Endothelial cell of umbilical vein (primary cell): ENCODE measurements around the gene RLN3. TPM values are rescaled to one million over a fixed set of nuclear protein-coding genes. Genes with fewer than 3 reads are reported as not detected.
"Not testable (repeated sequence)": the region's sequence is repeated elsewhere in the genome, so short reads cannot be mapped to it uniquely, and the experiment has no call there.

Experiments
- BruUV-seq: library from RNA; stranded (reverse); fragments of 400-500 nt; replicated peaks from 2 replicates; lab custom pipeline; 2021; lab: Mats Ljungman, UMichigan
- CTCF ChIA-PET: fragments of 300-600, 350-600 bp; sonication (Branson Sonifier 250); formaldehyde crosslinking; loops from one replicate; lab custom pipeline; 2021; ENCODE audit warnings: antibody characterized with exemption, inconsistent platforms; lab: Charles Lee
- POLR2A ChIA-PET: fragments of 300-600, 350-600 bp; sonication (Branson Sonifier 250); formaldehyde crosslinking; loops from one replicate; lab custom pipeline; 2021; ENCODE audit warnings: antibody characterized with exemption, inconsistent platforms; lab: Charles Lee
- DNase-seq: peaks from one replicate; pipeline ENCODE4 v3.0.0-alpha.2; 2011; ENCODE audit warnings: low read depth, low spot score
- FAIRE-seq: peaks from 2 replicates; lab custom pipeline; 2011; peaks lifted over from hg19 to GRCh38; lab: Jason Lieb, UNC
- H2AFZ ChIP-seq: 2 replicates; pipeline ENCODE4 v1.6.0; 2012; ENCODE audit warnings: low read depth, low read length, control low read depth, inconsistent platforms
- H3K27ac ChIP-seq: 2 replicates; pipeline ENCODE4 v1.5.1; 2011; ENCODE audit warnings: low read depth, mild to moderate bottlenecking, control low read depth, low read length, moderate library complexity; ENCODE audit not compliant: insufficient read depth
- H3K27me3 ChIP-seq, 2 experiments: 2 replicates each; pipeline versions ENCODE4 v1.6.0 to v1.6.1; 2011; ENCODE audit warnings: low read length in 2 of 2, mixed read lengths in 1 of 2; ENCODE audit not compliant: control insufficient read depth in 2 of 2, insufficient read depth in 2 of 2
- H3K36me3 ChIP-seq, 2 experiments: 2 replicates in 1 of 2; 3 replicates in 1 of 2; pipeline ENCODE4 v1.5.1; 2011; ENCODE audit warnings: low read length in 2 of 2, mild to moderate bottlenecking in 1 of 2, moderate library complexity in 1 of 2; ENCODE audit not compliant: control insufficient read depth in 2 of 2, insufficient read depth in 2 of 2; ENCODE audit errors: extremely low read depth in 1 of 2
- H3K4me1 ChIP-seq: 3 replicates; pipeline ENCODE4 v1.5.1; 2011; ENCODE audit warnings: mild to moderate bottlenecking, low read length; ENCODE audit not compliant: control insufficient read depth, insufficient read depth; ENCODE audit errors: extremely low read depth
- H3K4me2 ChIP-seq: 2 replicates; pipeline ENCODE4 v1.6.1; 2011; ENCODE audit warnings: low read length, control low read depth, mixed read lengths; ENCODE audit not compliant: insufficient read depth
- H3K4me3 ChIP-seq, 3 experiments: fragments of 200-600 bp in 1 of 3; sonication (generic), shearing (Covaris generic) in 1 of 3; replicated peaks in 1 of 3; 2 replicates each; pipeline ENCODE4 v1.5.1; 2011 to 2016; ENCODE audit warnings: control low read depth in 3 of 3, low read length in 3 of 3, mild to moderate bottlenecking in 2 of 3, inconsistent platforms in 1 of 3, low read depth in 1 of 3, moderate library complexity in 1 of 3; ENCODE audit not compliant: insufficient read depth in 1 of 3
- H3K79me2 ChIP-seq: 2 replicates; pipeline ENCODE4 v1.6.0; 2012; ENCODE audit warnings: low read length, inconsistent platforms; ENCODE audit not compliant: control insufficient read depth, insufficient read depth
- H3K9ac ChIP-seq: replicated peaks from 2 replicates; pipeline ENCODE3; 2011; ENCODE audit warnings: low read length, control low read depth; ENCODE audit not compliant: insufficient read depth; ENCODE audit errors: extremely low read depth
- H3K9me1 ChIP-seq: replicated peaks from 3 replicates; pipeline ENCODE4 v1.6.0; 2011; ENCODE audit warnings: mild to moderate bottlenecking, low read length; ENCODE audit not compliant: control insufficient read depth, insufficient read depth; ENCODE audit errors: extremely low read depth
- H3K9me3 ChIP-seq: replicated peaks from 2 replicates; pipeline ENCODE4 v1.5.1; 2012; ENCODE audit warnings: low read length, inconsistent platforms; ENCODE audit not compliant: control insufficient read depth, insufficient read depth
- H4K20me1 ChIP-seq: replicated peaks from 2 replicates; pipeline ENCODE3; 2011; ENCODE audit warnings: mild to moderate bottlenecking, low read length; ENCODE audit not compliant: control insufficient read depth, insufficient read depth; ENCODE audit errors: extremely low read depth
- FOS ChIP-seq: IDR thresholded peaks from 2 replicates; pipeline ENCODE4 v1.6.1; 2011; ENCODE audit warnings: mild to moderate bottlenecking, low read length, moderate library complexity, borderline replicate concordance; ENCODE audit not compliant: insufficient read depth
- GATA2 ChIP-seq: IDR thresholded peaks from 2 replicates; pipeline ENCODE4 v1.7.0; 2011; ENCODE audit warnings: low read depth, mild to moderate bottlenecking, moderate library complexity, mixed read lengths, low read length; ENCODE audit not compliant: insufficient read length, insufficient read depth
- POLR2A ChIP-seq: IDR thresholded peaks from 2 replicates; pipeline ENCODE4 v1.6.1; 2012; ENCODE audit warnings: low read depth, mild to moderate bottlenecking, control low read depth, low read length
- dilution Hi-C: fragments of 300-500 bp; cut with MboI; formaldehyde crosslinking; loops from one replicate; pipeline ENCODE4 v1.15.0; 2019; ENCODE audit warnings: low sequenced_read_pairs; ENCODE audit not compliant: extremely low pct_ligation_motif_present
- intact Hi-C: fragments of 100-400 bp; cut with micrococcal nuclease; formaldehyde crosslinking; loops from one replicate; pipeline ENCODE4 v1.10.0; 2022
- polyA plus RNA-seq, 4 experiments: library from polyadenylated mRNA; depleted of rRNA in 3 of 4; stranded (reverse) in 3 of 4; unstranded in 1 of 4; fragments of >200 nt; gene quantifications; 2 replicates each; pipeline versions ENCODE4 v1.2.1 to v1.2.3, GENCODE V29; 2011 to 2012; ENCODE audit warnings: missing spikeins in 1 of 4
- total RNA-seq: library from RNA; stranded (reverse); gene quantifications from 2 replicates; pipeline ENCODE4 v1.2.3, GENCODE V29; 2021
- TF ChIP-seq, protein P1 (sequence below), 2 donors: IDR thresholded peaks; 1 replicate in 1 of 2; 2 replicates in 1 of 2; pipeline ENCODE4 v1.5.1; 2011; ENCODE audit warnings: low read length in 2 of 2, mild to moderate bottlenecking in 2 of 2, moderate library complexity in 2 of 2, control low read depth in 1 of 2, inconsistent platforms in 1 of 2, low read depth in 1 of 2; ENCODE audit not compliant: insufficient read depth in 1 of 2; ENCODE audit errors: extremely low read depth in 1 of 2

RLN3 gene
- total and polyA plus RNA-seq, 2 donors (not counting 3 experiments of a cell fraction or from before 2014, with no cell fraction given), result not detected

DNA sequence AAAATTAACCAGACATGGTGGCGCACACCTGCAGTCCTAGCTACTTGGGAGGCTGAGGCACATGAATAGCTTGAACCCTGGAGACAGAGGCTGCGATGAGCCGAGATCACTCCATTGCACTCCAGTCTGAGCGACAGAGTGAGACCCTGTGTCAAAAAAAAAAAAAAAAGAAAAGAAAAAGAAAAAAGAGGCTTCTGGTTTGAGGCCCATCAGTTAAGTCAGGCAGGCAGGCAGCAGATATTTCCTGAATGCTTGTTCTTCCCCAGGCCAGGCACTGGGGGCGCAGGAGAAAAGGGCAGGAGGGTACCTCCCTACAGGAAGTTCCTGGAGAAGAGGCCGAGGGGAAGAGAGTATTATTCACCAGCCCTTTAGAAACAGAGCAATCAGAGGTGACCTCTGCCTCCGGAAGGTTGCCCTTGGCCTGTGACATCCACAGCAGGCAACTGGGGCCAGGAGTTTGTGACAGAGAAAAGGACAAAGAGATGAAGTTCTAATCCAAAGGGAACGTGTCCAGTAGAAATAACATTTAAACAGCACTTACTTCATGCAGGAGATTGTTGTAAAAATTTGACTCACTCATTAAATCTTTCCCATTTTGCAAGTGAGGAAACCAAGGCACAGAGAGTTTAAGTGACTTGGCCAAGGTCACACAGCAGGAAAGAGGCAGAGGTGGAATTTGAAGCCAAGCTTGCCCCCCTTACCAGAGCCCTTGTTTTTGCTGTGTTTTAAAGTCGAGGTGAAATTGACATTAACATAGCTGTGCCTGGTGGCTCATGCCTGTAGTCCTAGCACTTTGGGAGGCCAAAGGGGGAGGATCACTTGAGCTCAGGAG is 4.3 kb upstream of the RLN3 start:
- Histone ChIP-seq H3K27ac (no peak overlapping the region), H4K20me1 (no peaks in the 10 kb centered on the region), H3K36me3 (no peaks in the 10 kb centered on the region), H3K9ac (no peak overlapping the region), H3K4me3 (no peak overlapping the region), H3K9me1 (no peaks in the 10 kb centered on the region), H3K79me2 (no peaks in the 10 kb centered on the region), H3K27me3 (peaks cover 0 to 5% of the 10 kb centered on the region in 2 experiments), H3K9me3 (no peaks in the 10 kb centered on the region), H3K4me1 (peaks cover 6% of the 10 kb centered on the region), H3K4me2 (no peak overlapping the region), H2AFZ (no peak overlapping the region)
- ChIA-PET POLR2A (no interaction called here), CTCF (interaction anchor here (0.6 to 2.7 kb wide), 9 partner anchors 8 to 118 kb away, joined by 3 to 25 read pairs (median 4); partner anchors contain the start of genes IL27RA and RFX1)
- dilution Hi-C loops (no loop called here), intact Hi-C loops (no loop called here)
- peak; percentile 83 for DNase-seq
- FAIRE-seq, result peak; percentile 92
- TF ChIP-seq, protein P1, sequence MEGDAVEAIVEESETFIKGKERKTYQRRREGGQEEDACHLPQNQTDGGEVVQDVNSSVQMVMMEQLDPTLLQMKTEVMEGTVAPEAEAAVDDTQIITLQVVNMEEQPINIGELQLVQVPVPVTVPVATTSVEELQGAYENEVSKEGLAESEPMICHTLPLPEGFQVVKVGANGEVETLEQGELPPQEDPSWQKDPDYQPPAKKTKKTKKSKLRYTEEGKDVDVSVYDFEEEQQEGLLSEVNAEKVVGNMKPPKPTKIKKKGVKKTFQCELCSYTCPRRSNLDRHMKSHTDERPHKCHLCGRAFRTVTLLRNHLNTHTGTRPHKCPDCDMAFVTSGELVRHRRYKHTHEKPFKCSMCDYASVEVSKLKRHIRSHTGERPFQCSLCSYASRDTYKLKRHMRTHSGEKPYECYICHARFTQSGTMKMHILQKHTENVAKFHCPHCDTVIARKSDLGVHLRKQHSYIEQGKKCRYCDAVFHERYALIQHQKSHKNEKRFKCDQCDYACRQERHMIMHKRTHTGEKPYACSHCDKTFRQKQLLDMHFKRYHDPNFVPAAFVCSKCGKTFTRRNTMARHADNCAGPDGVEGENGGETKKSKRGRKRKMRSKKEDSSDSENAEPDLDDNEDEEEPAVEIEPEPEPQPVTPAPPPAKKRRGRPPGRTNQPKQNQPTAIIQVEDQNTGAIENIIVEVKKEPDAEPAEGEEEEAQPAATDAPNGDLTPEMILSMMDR (IDR thresholded peaks at IDR 0.05; ENCODE audit: extremely low read depth in 1 of 2, insufficient read depth in 1 of 2, low read depth in 1 of 2, low read length in 2 of 2), result peak in 1 of 2 donors; percentile 48
- TF ChIP-seq FOS, result peak; percentile 52
- TF ChIP-seq POLR2A, result no peak
- TF ChIP-seq GATA2, result peak; percentile 83
- no TSS peak for BruUV-seq

DNA sequence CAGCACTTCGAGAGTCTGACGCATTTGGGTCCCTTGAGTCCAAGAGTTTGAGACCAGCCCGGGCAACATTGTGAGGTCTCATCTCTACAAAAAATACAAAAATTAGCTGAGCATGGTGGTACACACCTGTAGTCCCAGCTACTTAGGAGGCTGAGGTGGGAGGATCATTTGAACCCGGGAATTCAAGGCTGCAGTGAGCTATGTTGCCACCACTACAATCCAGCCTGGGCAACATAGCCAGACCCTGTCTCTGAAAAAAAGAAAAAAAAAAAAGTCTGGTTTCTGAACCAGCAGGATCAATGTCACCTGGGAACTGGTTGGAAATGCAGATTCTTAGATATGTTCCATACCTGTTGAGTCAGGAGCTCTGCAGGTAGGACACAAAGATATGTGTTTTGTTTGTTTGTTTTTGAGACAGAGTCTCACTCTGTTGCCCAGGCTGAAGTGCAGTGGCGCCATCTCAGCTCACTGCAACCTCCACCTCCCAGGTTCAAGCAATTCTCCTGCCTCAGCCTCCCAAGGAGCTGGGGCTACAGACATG is 1.2 kb upstream of the RLN3 start:
- H2AFZ ChIP-seq, H3K9ac ChIP-seq, H3K36me3 ChIP-seq, FAIRE-seq, H4K20me1 ChIP-seq, POLR2A ChIA-PET, H3K4me3 ChIP-seq, H3K79me2 ChIP-seq, intact Hi-C loops, H3K4me2 ChIP-seq, H3K27ac ChIP-seq, H3K4me1 ChIP-seq, DNase-seq, BruUV-seq, H3K9me3 ChIP-seq, H3K9me1 ChIP-seq, dilution Hi-C loops, H3K27me3 ChIP-seq: not testable (repeated sequence)
- CTCF ChIA-PET, result interaction anchor here (1.1 to 1.2 kb wide), 2 partner anchors 8 to 16 kb away, joined by 3 read pairs; no protein-coding TSS in a partner anchor
